ENCODE results near the gene GMNN. TPM values are rescaled to one million over a fixed set of nuclear protein-coding genes. Genes with fewer than 3 reads are reported as not detected.

Gene GMNN
- total and polyA plus RNA-seq, 2 donors (not counting 1 experiment from before 2014, with no cell fraction given): 3.8 to 7.3 TPM

- TF ChIP-seq EZH2 (IDR thresholded peaks at IDR 0.05; ENCODE audit: borderline replicate concordance, insufficient read depth, low read depth, low read length, poor library complexity, severe bottlenecking) (no peak), CTCF (IDR thresholded peaks at IDR 0.05) (peak; percentile 73)
- WGBS (ENCODE audit: insufficient coverage): 100% methylated on average over 1 of the region's 9 CpGs
- no peak overlapping the region for H3K4me3 Mint-ChIP-seq
- no peaks in the 10 kb centered on the region for H3K36me3 ChIP-seq (replicated peaks in 1 of 2; ENCODE audit: control extremely low read depth in 1 of 2, control insufficient read depth in 1 of 2, extremely low read depth in 1 of 2, insufficient read depth in 2 of 2, low read length in 1 of 2)
- no peaks in the 10 kb centered on the region for H3K27me3 ChIP-seq (replicated peaks in 1 of 4; ENCODE audit: control extremely low read depth in 1 of 4, control insufficient read depth in 3 of 4, insufficient read depth in 4 of 4, low read length in 3 of 4)
- ChIA-PET POLR2A (no interaction called here), CTCF (interaction anchor here (0.7 to 5.8 kb wide), 9 partner anchors 32 to 337 kb away, joined by 3 to 68 read pairs (median 4); partner anchors contain the start of genes ALDH5A1 and ARMH2)
- peaks cover 0 to 2% (median 0%) of the 10 kb centered on the region in 3 donors for H3K9me3 ChIP-seq (ENCODE audit: control extremely low read depth in 1 of 3, control insufficient read depth in 2 of 3, insufficient read depth in 1 of 3, low read length in 2 of 3)
- no peaks in the 10 kb centered on the region for H3K27me3 Mint-ChIP-seq
- no peaks in the 10 kb centered on the region for H3K79me2 ChIP-seq (ENCODE audit: control insufficient read depth, insufficient read depth, low read length)
- intact Hi-C loops (cut with micrococcal nuclease): loop anchor here (2.0 kb wide), 1 partner anchor 46 kb away; no protein-coding TSS in a partner anchor
- no peak overlapping the region for H2AFZ ChIP-seq (ENCODE audit: insufficient read depth, low read depth, low read length, poor library complexity, severe bottlenecking)
- H3K27ac ChIP-seq (ENCODE audit: low read length in 2 of 2): no peak overlapping the region
- H3K9ac ChIP-seq (ENCODE audit: low read length): no peak overlapping the region
- no peaks in the 10 kb centered on the region for H3K9me3 Mint-ChIP-seq (ENCODE audit: insufficient read depth)
- H3K27ac Mint-ChIP-seq: no peak overlapping the region
- H4K20me1 ChIP-seq (ENCODE audit: control insufficient read depth, insufficient read depth, low read length, poor library complexity, severe bottlenecking): no peaks in the 10 kb centered on the region
- peak; percentile 61 for DNase-seq
- peak; percentile 41 for ATAC-seq (ENCODE audit: low read depth)
- H3K4me2 ChIP-seq (replicated peaks; ENCODE audit: low read depth, low read length, poor library complexity, severe bottlenecking): no peak overlapping the region
- no peak overlapping the region for H3K4me3 ChIP-seq (ENCODE audit: control extremely low read depth in 1 of 5, extremely low read depth in 1 of 5, insufficient read depth in 1 of 5, low read depth in 2 of 5, low read length in 4 of 5)
- peaks cover 1% of the 10 kb centered on the region for H3K4me1 Mint-ChIP-seq
- H3K4me1 ChIP-seq (ENCODE audit: control insufficient read depth in 2 of 2, insufficient read depth in 2 of 2, low read length in 2 of 2): no peaks in the 10 kb centered on the region
Observed at GRCh38 chr6:24766680-24767462, 7.9 kb upstream of the GMNN start.

DNA sequence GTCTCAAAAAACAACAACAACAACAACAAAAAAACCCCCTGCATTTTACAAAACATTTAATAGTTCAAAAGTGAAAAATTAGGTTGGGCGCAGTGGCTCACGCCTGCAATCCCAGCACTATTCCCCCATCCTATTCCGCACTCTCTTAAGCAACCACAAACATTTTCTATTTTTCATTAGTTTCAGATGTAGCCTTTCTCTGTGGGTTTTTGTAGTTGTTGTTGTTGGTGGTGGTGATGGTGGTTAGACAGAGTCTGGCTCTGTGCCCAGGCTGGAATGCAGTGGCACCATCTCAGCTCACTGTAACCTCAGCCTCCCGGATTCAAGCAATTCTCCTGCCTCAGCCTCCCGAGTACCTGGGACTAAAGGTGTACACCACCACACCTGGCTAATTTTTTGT, 6.4 kb upstream of the GMNN start:
- Histone ChIP-seq H3K36me3 (replicated peaks in 1 of 2; ENCODE audit: control extremely low read depth in 1 of 2, control insufficient read depth in 1 of 2, extremely low read depth in 1 of 2, insufficient read depth in 2 of 2, low read length in 1 of 2) (no peaks in the 10 kb centered on the region), H3K9ac (ENCODE audit: low read length) (no peak overlapping the region), H3K27me3 (replicated peaks in 1 of 4; ENCODE audit: control extremely low read depth in 1 of 4, control insufficient read depth in 3 of 4, insufficient read depth in 4 of 4, low read length in 3 of 4) (no peaks in the 10 kb centered on the region), H3K79me2 (ENCODE audit: control insufficient read depth, insufficient read depth, low read length) (no peaks in the 10 kb centered on the region), H3K4me3 (ENCODE audit: control extremely low read depth in 1 of 5, extremely low read depth in 1 of 5, insufficient read depth in 1 of 5, low read depth in 2 of 5, low read length in 4 of 5) (no peak overlapping the region), H2AFZ (ENCODE audit: insufficient read depth, low read depth, low read length, poor library complexity, severe bottlenecking) (no peak overlapping the region), H3K4me2 (replicated peaks; ENCODE audit: low read depth, low read length, poor library complexity, severe bottlenecking) (no peak overlapping the region), H3K27ac (ENCODE audit: low read length in 2 of 2) (no peak overlapping the region), H3K4me1 (ENCODE audit: control insufficient read depth in 2 of 2, insufficient read depth in 2 of 2, low read length in 2 of 2) (no peaks in the 10 kb centered on the region), H3K9me3 (ENCODE audit: control extremely low read depth in 1 of 3, control insufficient read depth in 2 of 3, insufficient read depth in 1 of 3, low read length in 2 of 3) (no peaks in the 10 kb centered on the region), H4K20me1 (ENCODE audit: control insufficient read depth, insufficient read depth, low read length, poor library complexity, severe bottlenecking) (no peaks in the 10 kb centered on the region)
- DNase-seq (no peak), ATAC-seq (ENCODE audit: low read depth) (no peak)
- WGBS (ENCODE audit: insufficient coverage): no CpG with 5 or more reads among the region's 5 CpGs
- Mint-ChIP-seq H3K9me3 (ENCODE audit: insufficient read depth) (no peaks in the 10 kb centered on the region), H3K27ac (no peak overlapping the region), H3K27me3 (no peaks in the 10 kb centered on the region), H3K4me3 (no peak overlapping the region), H3K4me1 (no peaks in the 10 kb centered on the region)
- ChIA-PET CTCF (interaction anchor here (1.0 to 5.8 kb wide), 3 partner anchors 47 to 338 kb away, joined by 3 to 68 read pairs (median 5); no protein-coding TSS in a partner anchor), POLR2A (no interaction called here)
- intact Hi-C loops (cut with micrococcal nuclease): no loop called here
- TF ChIP-seq CTCF (IDR thresholded peaks at IDR 0.05) (no peak), EZH2 (IDR thresholded peaks at IDR 0.05; ENCODE audit: borderline replicate concordance, insufficient read depth, low read depth, low read length, poor library complexity, severe bottlenecking) (no peak)
